Transverse colon (tissue), 4 donors: ENCODE results near the gene TTC22. TPM values are rescaled to one million over a fixed set of nuclear protein-coding genes. Genes with fewer than 3 reads are reported as not detected.

Source experiments
- DNase-seq: peaks from one replicate; pipeline ENCODE4 v3.0.0-alpha.2; 2019
- H3K27ac ChIP-seq, 4 donors: fragments of 200-600 bp; sonication (generic); 2 replicates each; pipeline ENCODE4 v1.5.1; 2016 to 2018; ENCODE audit warnings: inconsistent platforms in 4 of 4
- H3K27me3 ChIP-seq: fragments of 200-600 bp; sonication (generic); 2 replicates; pipeline ENCODE4 v1.5.1; 2017; ENCODE audit warnings: inconsistent platforms
- H3K36me3 ChIP-seq, 4 donors: fragments of 200-600 bp; sonication (generic); 2 replicates each; pipeline ENCODE4 v1.5.1; 2017 to 2019; ENCODE audit warnings: inconsistent platforms in 4 of 4
- H3K4me1 ChIP-seq, 4 donors: fragments of 200-600 bp; sonication (generic); 2 replicates each; pipeline ENCODE4 v1.5.1; 2017 to 2020; ENCODE audit warnings: inconsistent platforms in 4 of 4
- H3K4me3 ChIP-seq, 4 donors: fragments of 200-600 bp; sonication (generic); 1 replicate in 1 of 4; 2 replicates in 3 of 4; pipeline versions ENCODE4 v1.5.1 to v1.6.1; 2017 to 2019; ENCODE audit warnings: inconsistent platforms in 4 of 4
- H3K9me3 ChIP-seq, 2 donors: fragments of 200-600 bp; sonication (generic); 2 replicates each; pipeline ENCODE4 v1.5.1; 2017 to 2019; ENCODE audit warnings: inconsistent platforms in 2 of 2
- EP300 ChIP-seq: sonication (generic); formaldehyde crosslinking; IDR thresholded peaks from one replicate; pipeline ENCODE4 v1.6.1; 2017; ENCODE audit warnings: antibody characterized with exemption, low read depth
- POLR2A ChIP-seq: fragments of 450-650 bp; IDR thresholded peaks from one replicate; pipeline ENCODE4 v1.6.1; 2016; ENCODE audit warnings: antibody characterized with exemption, mild to moderate bottlenecking, moderate library complexity
- POLR2AphosphoS5 ChIP-seq, 3 donors: sonication (generic); formaldehyde crosslinking; IDR thresholded peaks; one replicate each; pipeline ENCODE4 v1.6.1; 2016; ENCODE audit warnings: antibody characterized with exemption in 3 of 3
- WGBS, 2 donors: methylation state at CpG; one replicate each; pipeline ENCODE4 v1.1.5; 2018; ENCODE audit warnings: low coverage in 1 of 2; 5-methylcytosine and 5-hydroxymethylcytosine counted together
- in situ Hi-C, 4 donors: fragments of 200-750 bp; cut with MboI; loops; one replicate each; pipeline versions ENCODE4 v1.15.0 to v1.15.1; 2017; ENCODE audit warnings: low sequenced_read_pairs in 3 of 4, low pct_ligation_motif_present in 1 of 4, low pct_unique_long_range_greater_than_20kb in 1 of 4
- intact Hi-C: fragments of 100-400 bp; cut with DNase I; formaldehyde crosslinking; loops from one replicate; pipeline ENCODE4 v1.15.1; 2023; ENCODE audit warnings: low total_unique reads
- total RNA-seq, 4 donors: library from RNA; depleted of rRNA; stranded (reverse); fragments of >200 nt; gene quantifications; one replicate each; pipeline ENCODE4 v1.1.0, GENCODE V29; 2016
- TF ChIP-seq, protein P1 (sequence below), 5 experiments: fragments of 200-600 bp in 3 of 5; fragments of 450-650 bp in 2 of 5; sonication (generic) in 3 of 5; IDR thresholded peaks; 1 replicate in 2 of 5; 2 replicates in 3 of 5; pipeline ENCODE4 v1.5.1; 2016 to 2017; ENCODE audit warnings: antibody characterized with exemption in 5 of 5, inconsistent platforms in 3 of 5, mild to moderate bottlenecking in 2 of 5, moderate library complexity in 1 of 5

TTC22 gene
- total RNA-seq, 4 donors from 2014 or later: 39.8 to 174 (median 98.4) TPM

DNA sequence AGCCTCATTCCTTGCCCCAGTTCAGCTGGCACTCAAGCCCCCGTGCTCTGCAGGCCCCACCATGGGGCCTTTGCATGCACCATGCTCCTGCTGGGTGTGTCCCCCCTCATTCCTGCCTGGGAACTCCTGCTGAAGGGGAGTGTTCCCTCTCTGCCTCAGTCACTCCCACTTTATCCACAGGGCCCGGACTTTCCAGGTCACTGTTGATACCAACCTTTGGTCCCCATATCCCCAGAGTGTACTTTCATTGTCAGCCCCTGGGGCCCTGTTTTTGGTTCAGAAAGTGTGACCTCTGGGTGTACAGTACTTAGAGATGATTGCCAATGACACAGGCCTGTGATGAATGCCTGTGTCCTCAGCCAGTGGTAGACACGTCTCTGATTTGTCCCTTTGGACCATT, 2.9 kb downstream of the TTC22 start:
- in situ Hi-C loops: no loop called here

DNA sequence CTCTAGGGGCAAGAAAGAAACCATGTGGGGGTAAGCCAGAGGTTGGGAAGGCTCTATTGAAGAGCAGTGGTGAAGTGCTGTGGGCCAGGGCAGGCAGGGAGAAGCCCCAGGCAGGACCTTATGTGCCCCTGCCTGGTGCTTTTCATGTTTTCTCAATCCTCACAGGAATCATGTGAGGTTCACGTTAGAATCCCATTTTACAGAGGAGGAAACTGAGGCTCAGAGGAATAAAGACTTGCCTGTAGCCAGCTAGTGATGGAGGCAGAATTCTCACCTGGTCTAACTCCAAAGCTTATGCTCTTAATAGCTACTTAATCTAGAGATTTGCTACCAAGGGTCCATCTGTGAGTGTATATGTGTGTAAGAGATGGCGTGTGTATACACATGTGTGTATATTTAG, 4.2 kb downstream of the TTC22 start:
- Histone ChIP-seq H3K27ac (peak overlapping the region; percentile 79 to 90 (median 88)), H3K36me3 (no peaks in the 10 kb centered on the region), H3K27me3 (no peaks in the 10 kb centered on the region), H3K4me1 (peaks cover 7 to 87% (median 77%) of the 10 kb centered on the region in 4 donors), H3K9me3 (no peaks in the 10 kb centered on the region), H3K4me3 (no peak overlapping the region)
- intact Hi-C loops: no loop called here
- in situ Hi-C loops: no loop called here
- no peak for DNase-seq
- TF ChIP-seq, protein P1, sequence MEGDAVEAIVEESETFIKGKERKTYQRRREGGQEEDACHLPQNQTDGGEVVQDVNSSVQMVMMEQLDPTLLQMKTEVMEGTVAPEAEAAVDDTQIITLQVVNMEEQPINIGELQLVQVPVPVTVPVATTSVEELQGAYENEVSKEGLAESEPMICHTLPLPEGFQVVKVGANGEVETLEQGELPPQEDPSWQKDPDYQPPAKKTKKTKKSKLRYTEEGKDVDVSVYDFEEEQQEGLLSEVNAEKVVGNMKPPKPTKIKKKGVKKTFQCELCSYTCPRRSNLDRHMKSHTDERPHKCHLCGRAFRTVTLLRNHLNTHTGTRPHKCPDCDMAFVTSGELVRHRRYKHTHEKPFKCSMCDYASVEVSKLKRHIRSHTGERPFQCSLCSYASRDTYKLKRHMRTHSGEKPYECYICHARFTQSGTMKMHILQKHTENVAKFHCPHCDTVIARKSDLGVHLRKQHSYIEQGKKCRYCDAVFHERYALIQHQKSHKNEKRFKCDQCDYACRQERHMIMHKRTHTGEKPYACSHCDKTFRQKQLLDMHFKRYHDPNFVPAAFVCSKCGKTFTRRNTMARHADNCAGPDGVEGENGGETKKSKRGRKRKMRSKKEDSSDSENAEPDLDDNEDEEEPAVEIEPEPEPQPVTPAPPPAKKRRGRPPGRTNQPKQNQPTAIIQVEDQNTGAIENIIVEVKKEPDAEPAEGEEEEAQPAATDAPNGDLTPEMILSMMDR (IDR thresholded peaks at IDR 0.05): no peak
- TF ChIP-seq POLR2AphosphoS5 (IDR thresholded peaks at IDR 0.05) (no peak), EP300 (no peak), POLR2A (no peak)
- WGBS, 2 donors: 80 to 86% methylated on average over 2 of the region's 2 CpGs

More for the DNA sequence above, 2.9 kb downstream of the TTC22 start:
- Histone ChIP-seq H3K27me3 (no peaks in the 10 kb centered on the region), H3K27ac (peak overlapping the region; percentile 79 to 90 (median 88)), H3K4me3 (peak overlapping the region in 1 of 4 donors; percentile 59), H3K4me1 (peaks cover 7 to 80% (median 74%) of the 10 kb centered on the region in 4 donors), H3K36me3 (no peaks in the 10 kb centered on the region), H3K9me3 (no peaks in the 10 kb centered on the region)
- WGBS, 2 donors: 54% methylated on average over 3 of the region's 3 CpGs; no CpG with 5 or more reads in 1 of the 2 donors
- DNase-seq: peak; percentile 69
- TF ChIP-seq EP300 (no peak), POLR2AphosphoS5 (IDR thresholded peaks at IDR 0.05) (peak in 1 of 3 donors; percentile 25), POLR2A (no peak)
- TF ChIP-seq, protein P1 (IDR thresholded peaks at IDR 0.05): peak in 3 of 5 experiments; percentile 8 to 61 (median 39)
- intact Hi-C loops: no loop called here

DNA sequence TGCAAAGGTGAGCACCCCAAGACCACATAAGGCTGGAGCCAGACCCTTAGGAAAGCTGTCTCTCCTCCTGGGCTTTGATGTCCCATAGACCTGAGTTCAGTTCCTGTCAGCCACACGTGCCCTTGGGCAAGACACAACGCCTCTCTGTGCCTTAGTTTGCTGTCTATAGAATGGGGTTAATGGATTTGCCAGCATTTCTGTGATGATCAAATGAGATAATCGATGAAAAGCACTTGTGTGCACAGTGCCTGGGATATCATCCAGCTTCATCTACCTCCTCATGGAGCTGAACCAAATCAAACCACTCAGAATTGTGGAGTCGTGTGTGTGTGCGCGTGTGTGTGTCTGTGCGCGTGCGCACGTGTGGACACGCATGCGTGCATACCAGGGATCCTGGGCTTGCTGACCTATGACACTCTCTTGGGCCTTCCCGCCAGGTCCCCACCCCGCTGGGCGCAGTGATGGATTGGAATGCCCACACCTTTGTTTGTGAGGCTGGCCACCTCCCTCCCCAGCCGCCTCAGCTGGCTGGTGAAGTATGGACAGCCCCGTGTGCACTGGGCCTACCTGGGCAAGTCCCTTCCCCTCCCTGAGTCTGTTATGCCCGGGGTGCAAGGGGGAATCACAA, 5.2 kb downstream of the TTC22 start:
- 77% methylated on average over 18 of the region's 18 CpGs; no CpG with 5 or more reads in 1 of the 2 donors for WGBS, 2 donors
- DNase-seq: peak; percentile 90
- Histone ChIP-seq H3K4me1 (peaks cover 7 to 78% (median 68%) of the 10 kb centered on the region in 4 donors), H3K27ac (peak overlapping the region; percentile 79 to 90 (median 88)), H3K27me3 (no peaks in the 10 kb centered on the region), H3K36me3 (no peaks in the 10 kb centered on the region), H3K9me3 (no peaks in the 10 kb centered on the region), H3K4me3 (no peak overlapping the region)
- in situ Hi-C loops (no loop called here), intact Hi-C loops (no loop called here)
- TF ChIP-seq EP300: no peak
- TF ChIP-seq, protein P1 (IDR thresholded peaks at IDR 0.05): no peak
- no peak for TF ChIP-seq POLR2A
- TF ChIP-seq POLR2AphosphoS5 (IDR thresholded peaks at IDR 0.05): peak in 2 of 3 donors; percentile 26 to 74

DNA sequence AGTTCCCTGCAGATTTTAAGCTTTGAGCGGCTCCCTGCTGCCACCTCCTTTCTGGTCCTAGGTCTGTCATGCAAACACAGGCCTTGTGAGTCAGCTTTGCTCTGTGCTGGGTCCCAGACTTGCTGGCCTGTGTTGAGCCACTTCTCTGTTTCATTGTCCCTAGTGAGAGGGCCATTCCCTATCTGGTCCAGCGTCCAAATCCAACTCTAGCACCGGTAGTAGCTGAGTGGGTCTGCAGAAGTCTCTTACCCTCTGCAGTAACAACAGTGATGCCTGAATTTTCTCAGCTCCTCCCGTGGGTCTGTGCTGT, 5.8 kb downstream of the TTC22 start:
- Histone ChIP-seq H3K4me1 (peaks cover 7 to 73% (median 61%) of the 10 kb centered on the region in 4 donors), H3K4me3 (no peak overlapping the region), H3K27me3 (no peaks in the 10 kb centered on the region), H3K27ac (peak overlapping the region; percentile 79 to 90 (median 88)), H3K9me3 (no peaks in the 10 kb centered on the region), H3K36me3 (no peaks in the 10 kb centered on the region)
- WGBS, 2 donors: 64% methylated on average over 4 of the region's 4 CpGs; no CpG with 5 or more reads in 1 of the 2 donors
- in situ Hi-C loops (no loop called here), intact Hi-C loops (no loop called here)
- TF ChIP-seq EP300: no peak
- no peak for TF ChIP-seq POLR2AphosphoS5 (IDR thresholded peaks at IDR 0.05)
- TF ChIP-seq, protein P1 (IDR thresholded peaks at IDR 0.05): no peak
- no peak for TF ChIP-seq POLR2A
- DNase-seq: no peak
